SU-DHL-6 (cell line): ENCODE measurements around the gene PRR12.

Experiments
- H2AFZ ChIP-seq: fragments of 200-600 bp; sonication (generic); 2 replicates; pipeline ENCODE4 v1.6.1; 2014; ENCODE audit warnings: low read depth, mild to moderate bottlenecking, moderate library complexity, mixed read lengths, antibody characterized with exemption, low read length; ENCODE audit not compliant: severe bottlenecking
- H3F3A ChIP-seq: fragments of 200-600 bp; shearing (Covaris generic); 2 replicates; pipeline ENCODE4 v1.6.0; 2016; ENCODE audit warnings: antibody characterized with exemption, mild to moderate bottlenecking; ENCODE audit not compliant: insufficient read depth
- H3K27ac ChIP-seq: fragments of 200-600 bp; sonication (generic); 2 replicates; pipeline ENCODE4 v1.5.1; 2016; ENCODE audit warnings: low read depth, mild to moderate bottlenecking, low read length, moderate library complexity, mixed read lengths
- H3K27me3 ChIP-seq: fragments of 200-600 bp; sonication (generic), shearing (Covaris generic); 2 replicates; pipeline ENCODE4 v1.6.0; 2014; ENCODE audit warnings: mild to moderate bottlenecking, low read length
- H3K36me3 ChIP-seq: fragments of 200-600 bp; sonication (generic); 2 replicates; pipeline ENCODE4 v1.6.1; 2014; ENCODE audit warnings: mild to moderate bottlenecking, low read length, mixed read lengths
- H3K4me2 ChIP-seq: fragments of 300-600, 200-600 bp; shearing (Covaris generic), sonication (generic); 2 replicates; pipeline ENCODE4 v1.6.0; 2014; ENCODE audit warnings: low read length, low read depth, mild to moderate bottlenecking; ENCODE audit not compliant: poor library complexity, severe bottlenecking
- H3K4me3 ChIP-seq: fragments of 200-600 bp; sonication (generic); 2 replicates; pipeline ENCODE4 v1.5.1; 2014; ENCODE audit warnings: antibody characterized with exemption, low read length, mild to moderate bottlenecking, mixed read lengths; ENCODE audit not compliant: insufficient read depth, poor library complexity, severe bottlenecking
- H3K79me2 ChIP-seq: fragments of 200-600 bp; sonication (generic); 2 replicates; pipeline ENCODE4 v1.6.1; 2014; ENCODE audit warnings: mild to moderate bottlenecking, low read length, moderate library complexity; ENCODE audit not compliant: insufficient read depth
- H3K9ac ChIP-seq: fragments of 200-600 bp; sonication (generic); 2 replicates; pipeline ENCODE4 v1.7.0; 2014; ENCODE audit warnings: mild to moderate bottlenecking, low read length
- H3K9me2 ChIP-seq: fragments of 200-600 bp; sonication (generic); replicated peaks from 2 replicates; pipeline ENCODE4 v1.6.1; 2014; ENCODE audit warnings: low read length; ENCODE audit not compliant: insufficient read depth
- H3K9me3 ChIP-seq: fragments of 200-600 bp; sonication (generic); 2 replicates; pipeline ENCODE4 v1.6.1; 2014; ENCODE audit warnings: low read length, mixed read lengths; ENCODE audit not compliant: insufficient read depth
- H4K20me1 ChIP-seq: fragments of 200-600 bp; sonication (generic); 2 replicates; pipeline ENCODE4 v1.6.1; 2014; ENCODE audit warnings: low read depth, mild to moderate bottlenecking, antibody characterized with exemption, low read length, moderate library complexity, mixed read lengths
- EZH2phosphoT487 ChIP-seq: fragments of 200-600 bp; sonication (generic), shearing (Covaris generic); conservative IDR thresholded peaks from 2 replicates; pipeline ENCODE4 v1.6.1; 2018; ENCODE audit warnings: mild to moderate bottlenecking, antibody characterized with exemption, low read length, moderate library complexity, mixed read lengths
- TF ChIP-seq, protein P1 (sequence below): fragments of 200-600 bp; sonication (generic); IDR thresholded peaks from one replicate; pipeline ENCODE4 v1.5.1; 2017; ENCODE audit warnings: antibody characterized with exemption, mild to moderate bottlenecking, low read length, moderate library complexity; ENCODE audit not compliant: insufficient read depth, poor library complexity, severe bottlenecking

The PRR12 gene

DNA sequence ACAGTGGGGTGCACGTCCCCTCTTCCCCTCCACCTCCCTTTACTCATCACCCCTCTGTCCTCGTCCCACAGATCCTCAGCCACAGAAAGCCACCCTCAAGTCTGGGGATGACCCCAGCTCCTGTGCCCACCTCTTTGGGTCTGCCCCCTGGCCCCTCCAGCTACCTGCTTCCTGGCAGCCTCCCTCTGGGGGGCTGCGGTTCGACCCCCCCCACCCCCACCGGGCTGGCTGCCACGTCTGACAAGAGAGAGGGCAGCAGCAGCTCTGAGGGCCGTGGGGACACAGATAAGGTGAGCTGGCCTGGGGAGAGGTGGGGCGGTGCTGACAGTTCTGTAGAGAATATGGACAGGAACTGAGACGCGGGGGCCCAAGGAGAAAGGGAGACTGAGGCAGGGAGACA is 63.6 kb downstream of the PRR12 start:
- no peak overlapping the region for H3K4me2 ChIP-seq
- no peak overlapping the region for H3K27ac ChIP-seq
- H3F3A ChIP-seq: 0 out of 2 replicates have a peak, but pooled peaks cover 4% of the 10 kb centered on the region
- H3K9ac ChIP-seq: no peak overlapping the region
- no peaks in the 10 kb centered on the region for H3K79me2 ChIP-seq
- H3K9me2 ChIP-seq: no peaks in the 10 kb centered on the region
- no peaks in the 10 kb centered on the region for H3K27me3 ChIP-seq
- no peaks in the 10 kb centered on the region for H3K36me3 ChIP-seq
- TF ChIP-seq, protein P1, sequence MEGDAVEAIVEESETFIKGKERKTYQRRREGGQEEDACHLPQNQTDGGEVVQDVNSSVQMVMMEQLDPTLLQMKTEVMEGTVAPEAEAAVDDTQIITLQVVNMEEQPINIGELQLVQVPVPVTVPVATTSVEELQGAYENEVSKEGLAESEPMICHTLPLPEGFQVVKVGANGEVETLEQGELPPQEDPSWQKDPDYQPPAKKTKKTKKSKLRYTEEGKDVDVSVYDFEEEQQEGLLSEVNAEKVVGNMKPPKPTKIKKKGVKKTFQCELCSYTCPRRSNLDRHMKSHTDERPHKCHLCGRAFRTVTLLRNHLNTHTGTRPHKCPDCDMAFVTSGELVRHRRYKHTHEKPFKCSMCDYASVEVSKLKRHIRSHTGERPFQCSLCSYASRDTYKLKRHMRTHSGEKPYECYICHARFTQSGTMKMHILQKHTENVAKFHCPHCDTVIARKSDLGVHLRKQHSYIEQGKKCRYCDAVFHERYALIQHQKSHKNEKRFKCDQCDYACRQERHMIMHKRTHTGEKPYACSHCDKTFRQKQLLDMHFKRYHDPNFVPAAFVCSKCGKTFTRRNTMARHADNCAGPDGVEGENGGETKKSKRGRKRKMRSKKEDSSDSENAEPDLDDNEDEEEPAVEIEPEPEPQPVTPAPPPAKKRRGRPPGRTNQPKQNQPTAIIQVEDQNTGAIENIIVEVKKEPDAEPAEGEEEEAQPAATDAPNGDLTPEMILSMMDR: no peak
- no peak for TF ChIP-seq EZH2phosphoT487
- H2AFZ ChIP-seq: no peak overlapping the region
- no peaks in the 10 kb centered on the region for H4K20me1 ChIP-seq
- H3K4me3 ChIP-seq: no peak overlapping the region
- H3K9me3 ChIP-seq: no peaks in the 10 kb centered on the region

DNA sequence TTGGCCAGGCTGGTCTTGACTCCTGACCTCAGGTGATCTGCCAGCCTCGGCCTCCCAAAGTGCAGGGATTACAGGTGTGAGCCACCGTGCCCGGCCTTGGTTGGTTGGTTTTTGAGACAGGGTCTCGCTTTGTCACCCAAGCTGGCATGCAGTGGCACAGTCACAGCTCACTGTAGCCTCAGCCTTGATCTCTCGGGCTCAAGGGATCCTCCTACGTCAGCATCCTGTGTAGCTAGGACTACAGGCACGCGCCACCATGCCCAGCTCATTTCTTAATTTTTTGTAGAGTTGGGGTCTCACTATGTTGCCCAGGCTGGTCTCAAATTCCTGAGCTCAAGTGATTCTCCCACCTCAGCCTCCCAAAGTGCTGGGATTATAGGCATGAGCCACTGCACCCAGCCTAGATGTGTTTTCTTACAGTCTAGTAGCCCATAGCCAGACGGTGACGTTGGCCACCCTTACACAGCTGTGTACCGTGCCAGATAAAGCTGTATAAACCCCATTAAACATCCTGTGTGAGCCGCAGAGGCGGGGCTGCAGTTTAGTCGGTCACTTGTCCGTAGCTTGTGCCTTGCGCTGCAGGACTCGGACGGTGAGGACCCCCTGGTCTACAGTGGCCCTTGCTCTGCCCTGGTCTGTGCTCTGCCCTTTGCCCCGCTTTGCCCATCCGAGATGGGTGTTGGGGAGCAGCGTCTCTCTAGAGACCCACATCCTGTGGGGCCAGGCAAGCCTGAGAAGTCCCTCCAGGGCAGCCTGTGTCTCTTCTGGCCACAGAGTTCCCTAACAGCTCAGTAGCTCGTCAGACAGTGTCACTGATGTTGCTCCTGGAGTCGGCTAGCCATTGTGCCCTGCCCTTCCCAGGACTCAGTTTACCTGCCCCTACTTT is 64.8 kb downstream of the PRR12 start:
- Histone ChIP-seq H3K9me3 (no peaks in the 10 kb centered on the region), H4K20me1 (no peaks in the 10 kb centered on the region), H3F3A (0 out of 2 replicates have a peak, but pooled peaks cover 10% of the 10 kb centered on the region), H3K9me2 (no peaks in the 10 kb centered on the region), H3K9ac (no peak overlapping the region), H3K79me2 (no peaks in the 10 kb centered on the region), H3K36me3 (0 out of 2 replicates have a peak, but pooled peaks cover 3% of the 10 kb centered on the region), H3K27me3 (no peaks in the 10 kb centered on the region), H3K4me3 (no peak overlapping the region), H2AFZ (no peak overlapping the region), H3K27ac (no peak overlapping the region), H3K4me2 (no peak overlapping the region)
- TF ChIP-seq, protein P1: no peak
- no peak for TF ChIP-seq EZH2phosphoT487

DNA sequence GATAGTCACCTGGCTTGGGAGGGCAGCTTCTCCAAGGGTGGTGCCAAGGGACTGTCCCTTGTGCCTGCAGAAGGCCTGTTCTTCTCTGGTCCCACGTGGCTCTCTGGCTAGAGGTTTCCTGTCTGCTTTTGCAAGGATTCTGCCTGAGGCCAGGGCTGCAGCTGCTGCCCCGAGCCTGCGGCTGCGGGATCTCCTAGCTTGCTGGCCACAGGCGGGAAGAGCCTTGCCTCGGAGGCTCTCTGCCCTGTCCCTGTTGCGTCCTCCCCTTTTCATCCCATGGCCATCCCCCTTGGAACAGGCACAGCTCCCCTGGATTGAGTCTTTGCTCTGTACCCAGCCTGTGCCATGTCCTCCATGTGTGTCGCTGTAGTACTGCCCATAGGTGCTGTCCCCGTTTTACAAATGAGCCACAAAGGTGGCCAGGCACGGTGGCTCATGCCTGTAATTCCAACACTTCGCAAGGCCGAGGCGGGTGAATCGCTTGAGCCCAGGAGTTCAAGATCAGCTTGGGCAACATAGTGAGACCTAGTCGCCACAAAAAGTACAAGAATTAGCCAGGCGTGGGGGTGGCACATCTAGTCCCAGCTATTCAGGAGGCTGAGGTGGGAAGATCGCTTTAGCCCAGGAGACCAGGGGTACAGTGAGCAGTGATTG is 65.6 kb downstream of the PRR12 start:
- 0 out of 2 replicates have a peak, but pooled peaks cover 10% of the 10 kb centered on the region for H3F3A ChIP-seq
- 0 out of 2 replicates have a peak, but pooled peaks cover 3% of the 10 kb centered on the region for H3K36me3 ChIP-seq
- H2AFZ ChIP-seq: no peak overlapping the region
- no peak overlapping the region for H3K4me3 ChIP-seq
- H3K27me3 ChIP-seq: no peaks in the 10 kb centered on the region
- no peaks in the 10 kb centered on the region for H3K9me3 ChIP-seq
- no peak overlapping the region for H3K4me2 ChIP-seq
- H4K20me1 ChIP-seq: no peaks in the 10 kb centered on the region
- TF ChIP-seq, protein P1: no peak
- no peak for TF ChIP-seq EZH2phosphoT487
- H3K27ac ChIP-seq: no peak overlapping the region
- H3K9me2 ChIP-seq: no peaks in the 10 kb centered on the region
- no peaks in the 10 kb centered on the region for H3K79me2 ChIP-seq
- no peak overlapping the region for H3K9ac ChIP-seq
